ENCODE measurements around the gene BBS1. TPM values are rescaled to one million over a fixed set of nuclear protein-coding genes. Genes with fewer than 3 reads are reported as not detected.

BBS1 gene
- total RNA-seq, 1 donor from 2014 or later = 33.5 TPM

DNA sequence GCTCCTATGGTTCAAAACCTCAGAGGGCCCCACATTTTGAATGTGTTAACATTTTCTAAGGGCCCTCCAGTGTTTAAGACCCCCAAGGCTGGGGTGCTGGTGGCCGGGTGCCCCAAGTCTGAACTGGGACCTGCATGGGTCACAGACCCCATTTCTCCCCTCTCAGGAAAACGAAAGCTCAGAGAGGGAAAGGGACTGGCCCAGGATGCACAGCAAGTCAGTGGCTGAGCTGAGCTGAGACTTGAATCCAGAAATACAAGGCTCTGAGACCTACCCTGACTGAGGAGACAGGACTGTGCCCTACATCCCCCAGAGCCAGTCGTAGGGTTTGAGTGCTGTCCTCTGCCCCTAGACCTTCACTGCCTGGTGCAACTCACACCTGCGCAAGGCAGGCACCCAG lies 40.5 kb downstream of the BBS1 start:
- ATAC-seq (no peak), DNase-seq (no peak)
- TF ChIP-seq, protein P1, sequence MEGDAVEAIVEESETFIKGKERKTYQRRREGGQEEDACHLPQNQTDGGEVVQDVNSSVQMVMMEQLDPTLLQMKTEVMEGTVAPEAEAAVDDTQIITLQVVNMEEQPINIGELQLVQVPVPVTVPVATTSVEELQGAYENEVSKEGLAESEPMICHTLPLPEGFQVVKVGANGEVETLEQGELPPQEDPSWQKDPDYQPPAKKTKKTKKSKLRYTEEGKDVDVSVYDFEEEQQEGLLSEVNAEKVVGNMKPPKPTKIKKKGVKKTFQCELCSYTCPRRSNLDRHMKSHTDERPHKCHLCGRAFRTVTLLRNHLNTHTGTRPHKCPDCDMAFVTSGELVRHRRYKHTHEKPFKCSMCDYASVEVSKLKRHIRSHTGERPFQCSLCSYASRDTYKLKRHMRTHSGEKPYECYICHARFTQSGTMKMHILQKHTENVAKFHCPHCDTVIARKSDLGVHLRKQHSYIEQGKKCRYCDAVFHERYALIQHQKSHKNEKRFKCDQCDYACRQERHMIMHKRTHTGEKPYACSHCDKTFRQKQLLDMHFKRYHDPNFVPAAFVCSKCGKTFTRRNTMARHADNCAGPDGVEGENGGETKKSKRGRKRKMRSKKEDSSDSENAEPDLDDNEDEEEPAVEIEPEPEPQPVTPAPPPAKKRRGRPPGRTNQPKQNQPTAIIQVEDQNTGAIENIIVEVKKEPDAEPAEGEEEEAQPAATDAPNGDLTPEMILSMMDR (IDR thresholded peaks at IDR 0.05) = no peak
- peaks cover 6% of the 10 kb centered on the region for H3K4me1 ChIP-seq
- no peaks in the 10 kb centered on the region for H3K9me3 ChIP-seq
- no peak overlapping the region for H3K4me3 ChIP-seq
- H3K27ac ChIP-seq = no peak overlapping the region
- no peaks in the 10 kb centered on the region for H3K27me3 ChIP-seq
- no peaks in the 10 kb centered on the region for H3K36me3 ChIP-seq
- intact Hi-C loops (cut with DNase I) = no loop called here

DNA sequence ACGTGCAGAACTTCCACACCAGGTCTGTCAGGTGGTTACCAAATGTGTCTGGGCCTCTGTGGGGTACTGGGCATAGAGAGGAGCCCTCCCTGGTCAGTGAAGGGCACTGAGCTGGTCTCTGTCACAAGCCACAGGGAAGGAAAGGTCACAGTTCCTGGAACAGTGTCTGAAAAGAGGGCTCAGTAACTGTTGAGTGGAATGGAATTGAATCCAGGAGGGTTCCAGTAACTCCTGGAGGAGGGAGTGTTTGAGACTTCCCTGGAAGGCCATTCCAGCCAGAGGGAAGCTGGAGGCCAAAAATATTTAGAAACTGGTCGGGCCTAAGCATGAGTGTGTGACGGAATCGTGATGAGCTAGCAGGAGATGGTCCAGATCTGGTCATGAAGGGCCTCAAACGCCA lies 44.2 kb downstream of the BBS1 start:
- TF ChIP-seq, protein P1 (IDR thresholded peaks at IDR 0.05) = no peak
- DNase-seq (no peak), ATAC-seq (no peak)
- Histone ChIP-seq H3K27me3 (peaks cover 5% of the 10 kb centered on the region), H3K27ac (no peak overlapping the region), H3K36me3 (no peaks in the 10 kb centered on the region), H3K4me1 (peaks cover 7% of the 10 kb centered on the region), H3K9me3 (no peaks in the 10 kb centered on the region), H3K4me3 (no peak overlapping the region)
- intact Hi-C loops (cut with DNase I) = no loop called here

DNA sequence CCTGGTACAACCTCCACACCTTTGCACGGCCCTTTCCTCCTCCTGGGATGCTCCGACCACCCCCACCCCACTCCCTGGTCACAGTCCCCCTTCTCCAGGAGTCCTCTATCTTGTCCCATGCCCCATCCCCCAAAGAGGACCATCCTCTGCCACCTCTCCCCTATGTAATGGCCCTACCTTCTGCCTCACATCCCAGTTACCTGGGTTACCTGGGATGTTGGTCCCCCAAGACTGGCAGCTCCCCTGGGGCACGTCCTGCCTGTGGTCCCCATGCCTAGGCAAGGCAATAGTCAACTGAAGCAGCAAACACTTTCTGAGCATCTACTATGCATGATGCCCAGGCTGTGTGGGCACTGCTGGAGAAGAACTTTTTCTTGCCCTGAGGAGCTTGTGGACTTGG lies 45.0 kb downstream of the BBS1 start:
- intact Hi-C loops (cut with DNase I) = no loop called here
- H3K4me1 ChIP-seq = peaks cover 7% of the 10 kb centered on the region
- no peak overlapping the region for H3K27ac ChIP-seq
- H3K4me3 ChIP-seq = no peak overlapping the region
- TF ChIP-seq, protein P1 (IDR thresholded peaks at IDR 0.05) = no peak
- ATAC-seq = no peak
- no peak for DNase-seq
- no peaks in the 10 kb centered on the region for H3K9me3 ChIP-seq
- H3K36me3 ChIP-seq = no peaks in the 10 kb centered on the region
- peaks cover 5% of the 10 kb centered on the region for H3K27me3 ChIP-seq

DNA sequence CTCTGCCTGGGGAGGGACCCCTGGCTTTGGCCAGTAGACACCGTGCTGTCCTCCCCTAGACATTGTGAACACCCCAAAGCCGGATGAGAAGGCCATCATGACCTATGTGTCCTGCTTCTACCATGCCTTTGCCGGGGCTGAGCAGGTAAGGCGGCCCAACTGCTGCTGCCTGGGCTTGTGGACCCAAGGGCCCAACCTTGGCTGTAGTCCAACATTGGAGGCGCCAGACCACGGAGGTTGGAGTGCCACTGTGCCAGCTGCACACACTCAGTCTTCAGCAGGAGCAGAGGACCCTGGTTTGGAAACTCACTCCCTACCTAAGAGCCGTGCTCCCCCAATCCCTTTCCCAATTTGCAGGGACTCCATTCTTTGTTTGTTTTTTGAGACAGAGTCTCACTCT lies 45.7 kb downstream of the BBS1 start:
- Histone ChIP-seq H3K9me3 (no peaks in the 10 kb centered on the region), H3K27ac (no peak overlapping the region), H3K4me3 (no peak overlapping the region), H3K36me3 (no peaks in the 10 kb centered on the region), H3K27me3 (peaks cover 5% of the 10 kb centered on the region), H3K4me1 (peaks cover 7% of the 10 kb centered on the region)
- ATAC-seq = no peak
- TF ChIP-seq, protein P1 (IDR thresholded peaks at IDR 0.05) = no peak
- intact Hi-C loops (cut with DNase I) = no loop called here
- no peak for DNase-seq

DNA sequence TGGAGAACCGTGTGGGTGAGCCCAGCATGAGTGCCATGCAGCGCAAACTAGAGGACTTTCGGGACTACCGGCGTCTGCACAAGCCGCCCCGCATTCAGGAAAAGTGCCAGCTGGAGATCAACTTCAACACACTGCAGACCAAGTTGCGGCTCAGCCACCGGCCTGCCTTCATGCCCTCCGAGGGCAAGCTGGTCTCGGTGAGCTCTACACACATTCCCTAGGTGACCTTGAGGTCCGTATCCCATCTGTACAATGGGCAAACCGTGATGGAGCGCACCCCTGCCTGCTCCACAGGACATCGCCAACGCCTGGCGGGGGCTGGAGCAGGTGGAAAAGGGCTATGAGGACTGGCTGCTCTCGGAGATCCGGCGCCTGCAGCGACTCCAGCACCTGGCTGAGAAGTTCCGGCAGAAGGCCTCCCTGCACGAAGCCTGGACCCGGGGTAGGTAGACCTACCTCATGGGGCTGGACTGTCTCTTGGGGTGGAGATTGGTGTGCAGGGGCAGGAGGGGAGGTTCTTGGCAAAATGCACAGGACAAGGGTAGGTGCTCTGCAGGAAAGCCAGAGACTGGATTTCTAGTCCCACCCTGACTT lies 47.4 kb downstream of the BBS1 start:
- no peak overlapping the region for H3K27ac ChIP-seq
- H3K36me3 ChIP-seq = no peaks in the 10 kb centered on the region
- no peak for DNase-seq
- no peaks in the 10 kb centered on the region for H3K9me3 ChIP-seq
- no peak overlapping the region for H3K4me3 ChIP-seq
- ATAC-seq = no peak
- intact Hi-C loops (cut with DNase I) = no loop called here
- H3K27me3 ChIP-seq = peaks cover 5% of the 10 kb centered on the region
- TF ChIP-seq, protein P1 (IDR thresholded peaks at IDR 0.05) = no peak
- peaks cover 7% of the 10 kb centered on the region for H3K4me1 ChIP-seq
